Keratinocyte (primary cell): ENCODE results near the gene TUBB2B.

Experiments used
- CTCF ChIP-seq, 3 experiments: IDR thresholded peaks in 1 of 3; conservative IDR thresholded peaks in 1 of 3; optimal IDR thresholded peaks in 1 of 3; 2 replicates in 2 of 3; 3 replicates in 1 of 3; pipeline versions ENCODE3 to v1.5.1; 2011; ENCODE audit warnings: low read length in 3 of 3, mild to moderate bottlenecking in 3 of 3, moderate library complexity in 2 of 3, control low read depth in 1 of 3, inconsistent platforms in 1 of 3; ENCODE audit not compliant: insufficient read depth in 2 of 3; ENCODE audit errors: extremely low read depth in 1 of 3
- EZH2 ChIP-seq: IDR thresholded peaks from one replicate; pipeline ENCODE4 v1.6.1; 2012; ENCODE audit warnings: inconsistent platforms, mild to moderate bottlenecking, low read length, moderate library complexity

DNA sequence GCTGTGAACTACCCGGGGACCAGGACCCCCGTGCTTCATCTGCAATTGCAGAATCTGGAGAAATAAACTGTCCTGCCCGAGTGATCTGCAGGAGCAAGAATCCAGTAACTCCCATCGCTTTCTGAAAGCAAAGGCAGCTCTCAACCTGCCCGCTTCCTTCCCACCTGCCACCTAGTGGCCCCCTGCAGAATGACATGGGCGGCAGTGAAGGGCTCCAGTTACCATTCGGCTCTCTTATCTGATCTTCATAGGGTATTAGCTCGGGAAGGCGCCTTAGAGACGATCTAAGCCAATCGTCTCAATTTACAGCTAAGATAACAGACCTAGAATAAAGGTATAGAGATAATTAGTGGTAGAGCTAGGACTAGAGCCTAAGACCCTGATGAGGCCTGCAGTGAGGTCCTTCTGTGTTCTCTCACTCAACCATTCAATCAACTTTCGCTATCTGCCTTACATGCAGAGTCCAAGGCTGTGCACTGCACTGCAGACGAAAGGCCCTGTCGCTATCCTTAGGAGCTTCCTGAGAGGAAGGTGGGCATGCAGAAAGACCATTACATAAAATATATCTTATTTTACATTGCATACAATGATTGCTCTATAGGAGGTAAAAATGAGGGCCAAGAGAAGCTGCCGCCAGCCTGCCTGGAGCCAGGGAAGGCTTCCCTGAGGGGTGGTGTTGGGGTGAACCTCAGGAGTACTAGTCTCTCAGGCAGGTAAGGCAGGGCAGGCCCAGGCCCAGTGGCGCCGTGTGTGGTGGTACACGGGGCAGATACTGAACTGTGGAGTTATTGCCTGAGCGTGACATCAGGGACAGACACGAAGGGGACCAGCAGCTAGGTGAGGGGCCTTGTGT lies 24.2 kb upstream of the TUBB2B start:
- TF ChIP-seq CTCF (optimal IDR thresholded peaks at IDR 0.05 in 1 of 3, IDR thresholded peaks at IDR 0.05 in 1 of 3, conservative IDR thresholded peaks at IDR 0.05 in 1 of 3; ENCODE audit: extremely low read depth in 1 of 3, insufficient read depth in 2 of 3, low read length in 3 of 3) (peak; percentile 93 to 99 (median 95)), EZH2 (no peak)
